Gastrocnemius medialis (tissue), 4 donors: ENCODE measurements around the gene TTC28. TPM values are rescaled to one million over a fixed set of nuclear protein-coding genes. Genes with fewer than 3 reads are reported as not detected.

ENCODE experiments used
- ATAC-seq, 2 donors: fragments of 150-250 bp; one replicate each; pipeline ENCODE4 v1.9.1; 2016
- DNase-seq, 2 donors: peaks; one replicate each; pipeline ENCODE4 v3.0.0-alpha.2; 2019
- H3K27ac ChIP-seq, 4 donors: fragments of 200-600 bp; sonication (generic); 1 replicate in 1 of 4; 2 replicates in 3 of 4; pipeline ENCODE4 v1.5.1; 2016 to 2018; ENCODE audit warnings: mild to moderate bottlenecking in 2 of 4, moderate library complexity in 1 of 4
- H3K27me3 ChIP-seq, 3 donors: fragments of 200-600 bp; sonication (generic) in 2 of 3; 1 replicate in 1 of 3; 2 replicates in 2 of 3; pipeline versions ENCODE4 v1.5.1 to v1.6.0; 2016 to 2019; ENCODE audit warnings: mild to moderate bottlenecking in 1 of 3, moderate library complexity in 1 of 3
- H3K36me3 ChIP-seq, 2 donors: fragments of 200-600 bp; sonication (generic) in 1 of 2; one replicate each; pipeline ENCODE4 v1.5.1; 2017 to 2018
- H3K4me1 ChIP-seq, 2 donors: fragments of 200-600 bp; sonication (generic) in 1 of 2; one replicate each; pipeline ENCODE4 v1.5.1; 2016 to 2017; ENCODE audit warnings: mild to moderate bottlenecking in 2 of 2
- H3K4me3 ChIP-seq, 4 donors: fragments of 200-600 bp; sonication (generic) in 3 of 4; 1 replicate in 1 of 4; 2 replicates in 3 of 4; pipeline ENCODE4 v1.5.1; 2016 to 2019; ENCODE audit warnings: mild to moderate bottlenecking in 2 of 4
- H3K9me3 ChIP-seq, 3 donors: fragments of 200-600 bp; sonication (generic) in 2 of 3; 1 replicate in 1 of 3; 2 replicates in 2 of 3; pipeline ENCODE4 v1.5.1; 2016 to 2019
- POLR2A ChIP-seq, 2 donors: fragments of 450-650 bp; IDR thresholded peaks; one replicate each; pipeline ENCODE4 v1.6.1; 2017; ENCODE audit warnings: antibody characterized with exemption in 2 of 2, mild to moderate bottlenecking in 2 of 2, moderate library complexity in 2 of 2
- in situ Hi-C, 4 donors: fragments of 200-750 bp; cut with MboI; loops; one replicate each; pipeline versions ENCODE4 v1.15.0 to v1.8.0; 2017; ENCODE audit warnings: low sequenced_read_pairs in 4 of 4
- intact Hi-C: fragments of 100-400 bp; cut with DNase I; formaldehyde crosslinking; loops from one replicate; pipeline ENCODE4 v1.15.1; 2023; ENCODE audit warnings: low total_unique reads
- total RNA-seq, 4 donors: library from RNA; depleted of rRNA; stranded (reverse); fragments of >200 nt; gene quantifications; one replicate each; pipeline versions ENCODE4 v1.1.0 to v1.2.3, GENCODE V29; 2016
- TF ChIP-seq, protein P1 (sequence below), 5 experiments: fragments of 450-650 bp in 3 of 5; fragments of 200-600 bp in 2 of 5; sonication (generic) in 2 of 5; IDR thresholded peaks in 4 of 5; conservative IDR thresholded peaks in 1 of 5; 1 replicate in 4 of 5; 2 replicates in 1 of 5; pipeline ENCODE4 v1.5.1; 2016 to 2019; ENCODE audit warnings: antibody characterized with exemption in 5 of 5, mild to moderate bottlenecking in 3 of 5, moderate library complexity in 3 of 5

Gene TTC28
- total RNA-seq, 4 donors from 2014 or later, result 6.3 to 18.1 (median 8.4) TPM

DNA sequence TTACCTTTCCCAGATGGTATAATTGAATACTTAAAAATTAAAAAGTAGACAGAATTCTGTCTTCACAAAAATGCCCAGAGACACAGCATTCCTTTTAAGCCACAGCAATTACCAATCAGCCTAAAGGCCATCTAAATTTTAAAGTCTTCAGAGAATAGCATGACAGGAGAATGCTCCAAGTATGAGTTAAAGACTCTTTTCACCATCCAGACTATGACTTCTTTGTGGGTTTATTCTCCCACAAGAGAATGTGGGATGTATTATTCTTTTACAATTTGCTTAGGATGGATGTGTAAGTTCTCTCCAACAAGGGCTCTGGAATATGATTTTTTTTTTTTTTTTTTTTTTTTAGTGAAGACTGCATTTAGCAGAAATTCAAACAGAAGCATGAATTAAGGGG, 249.9 kb downstream of the TTC28 start:
- TF ChIP-seq POLR2A (IDR thresholded peaks at IDR 0.05), result no peak
- TF ChIP-seq, protein P1, sequence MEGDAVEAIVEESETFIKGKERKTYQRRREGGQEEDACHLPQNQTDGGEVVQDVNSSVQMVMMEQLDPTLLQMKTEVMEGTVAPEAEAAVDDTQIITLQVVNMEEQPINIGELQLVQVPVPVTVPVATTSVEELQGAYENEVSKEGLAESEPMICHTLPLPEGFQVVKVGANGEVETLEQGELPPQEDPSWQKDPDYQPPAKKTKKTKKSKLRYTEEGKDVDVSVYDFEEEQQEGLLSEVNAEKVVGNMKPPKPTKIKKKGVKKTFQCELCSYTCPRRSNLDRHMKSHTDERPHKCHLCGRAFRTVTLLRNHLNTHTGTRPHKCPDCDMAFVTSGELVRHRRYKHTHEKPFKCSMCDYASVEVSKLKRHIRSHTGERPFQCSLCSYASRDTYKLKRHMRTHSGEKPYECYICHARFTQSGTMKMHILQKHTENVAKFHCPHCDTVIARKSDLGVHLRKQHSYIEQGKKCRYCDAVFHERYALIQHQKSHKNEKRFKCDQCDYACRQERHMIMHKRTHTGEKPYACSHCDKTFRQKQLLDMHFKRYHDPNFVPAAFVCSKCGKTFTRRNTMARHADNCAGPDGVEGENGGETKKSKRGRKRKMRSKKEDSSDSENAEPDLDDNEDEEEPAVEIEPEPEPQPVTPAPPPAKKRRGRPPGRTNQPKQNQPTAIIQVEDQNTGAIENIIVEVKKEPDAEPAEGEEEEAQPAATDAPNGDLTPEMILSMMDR (IDR thresholded peaks at IDR 0.05 in 4 of 5, conservative IDR thresholded peaks at IDR 0.05 in 1 of 5), result no peak
- no peak overlapping the region for H3K4me3 ChIP-seq
- intact Hi-C loops, result no loop called here
- H3K4me1 ChIP-seq, result peaks cover 12 to 17% of the 10 kb centered on the region in 2 donors
- in situ Hi-C loops, result loop anchor here in 2 of 4 donors (25.0 kb wide), 2 partner anchors 367 to 392 kb away; no protein-coding TSS in a partner anchor
- no peaks in the 10 kb centered on the region for H3K9me3 ChIP-seq
- ATAC-seq (no peak), DNase-seq (no peak)
- no peaks in the 10 kb centered on the region for H3K27me3 ChIP-seq
- H3K36me3 ChIP-seq, result no peaks in the 10 kb centered on the region
- no peak overlapping the region for H3K27ac ChIP-seq

DNA sequence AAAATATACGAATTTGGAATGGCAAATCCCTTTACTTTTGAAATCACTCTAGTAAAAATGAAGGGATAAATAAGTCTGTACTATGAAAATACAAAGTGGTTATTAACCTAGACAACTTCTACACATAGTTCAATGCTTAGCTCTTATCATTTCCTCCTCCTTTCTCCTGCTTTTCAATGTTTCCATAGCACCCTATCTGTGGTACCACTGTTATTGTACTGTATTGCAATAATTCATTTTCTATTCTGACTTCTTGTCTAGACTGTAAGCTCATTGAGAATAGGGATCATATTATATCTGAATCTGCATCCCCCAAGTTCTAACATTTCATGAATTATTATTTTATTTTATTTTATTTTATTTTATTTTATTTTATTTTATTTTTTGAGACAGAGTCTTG, 251.4 kb downstream of the TTC28 start:
- Histone ChIP-seq H3K36me3 (no peaks in the 10 kb centered on the region), H3K27me3 (no peaks in the 10 kb centered on the region), H3K4me1 (peaks cover 9 to 15% of the 10 kb centered on the region in 2 donors), H3K9me3 (no peaks in the 10 kb centered on the region), H3K4me3 (no peak overlapping the region), H3K27ac (no peak overlapping the region)
- ATAC-seq (no peak), DNase-seq (no peak)
- in situ Hi-C loops, result loop anchor here in 2 of 4 donors (25.0 kb wide), 2 partner anchors 366 to 391 kb away; no protein-coding TSS in a partner anchor
- TF ChIP-seq POLR2A (IDR thresholded peaks at IDR 0.05), result no peak
- TF ChIP-seq, protein P1 (IDR thresholded peaks at IDR 0.05 in 4 of 5, conservative IDR thresholded peaks at IDR 0.05 in 1 of 5), result no peak
- intact Hi-C loops, result no loop called here

DNA sequence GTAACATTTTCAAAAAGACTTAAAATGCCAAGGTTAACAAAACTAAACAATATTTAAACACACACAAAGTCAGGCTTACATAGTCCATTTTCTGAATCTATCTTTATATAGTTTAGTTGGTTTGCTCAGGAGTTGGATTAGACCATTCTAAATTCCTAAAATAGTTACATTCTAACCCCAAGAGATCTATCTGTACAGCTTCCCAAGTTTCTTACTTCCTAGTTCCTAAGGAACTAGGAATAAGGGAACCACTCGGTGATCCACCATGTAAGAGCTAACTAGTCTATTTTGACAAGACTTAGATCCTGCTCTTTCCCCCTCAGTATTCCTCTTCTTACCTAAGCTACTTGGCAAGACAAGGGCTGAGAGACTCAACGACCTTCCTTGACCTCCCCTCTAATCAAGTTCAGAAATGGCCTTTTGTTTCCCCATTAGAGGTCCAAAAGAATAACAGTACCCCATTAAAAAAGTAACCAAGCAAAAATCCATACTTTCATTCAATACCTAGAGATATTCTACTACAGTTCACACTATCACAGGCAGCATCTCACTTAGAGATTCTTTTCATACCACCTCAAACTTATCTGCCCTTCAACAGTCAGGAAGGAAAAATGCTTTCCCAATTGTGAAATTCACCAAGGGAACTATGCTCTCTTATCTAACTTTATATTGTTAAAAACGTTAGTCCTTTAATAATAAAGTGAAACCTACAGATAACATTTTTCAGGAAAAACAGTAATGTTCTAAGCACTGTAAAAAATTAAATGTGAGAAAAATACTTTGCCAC, 253.1 kb downstream of the TTC28 start:
- H3K27ac ChIP-seq, result no peak overlapping the region
- H3K36me3 ChIP-seq, result no peaks in the 10 kb centered on the region
- H3K27me3 ChIP-seq, result no peaks in the 10 kb centered on the region
- peaks cover 9% of the 10 kb centered on the region in 2 donors for H3K4me1 ChIP-seq
- DNase-seq (no peak), ATAC-seq (no peak)
- no peaks in the 10 kb centered on the region for H3K9me3 ChIP-seq
- intact Hi-C loops (no loop called here), in situ Hi-C loops (loop anchor here in 2 of 4 donors (25.0 kb wide), 2 partner anchors 364 to 389 kb away; no protein-coding TSS in a partner anchor)
- no peak overlapping the region for H3K4me3 ChIP-seq
- no peak for TF ChIP-seq POLR2A (IDR thresholded peaks at IDR 0.05)
- TF ChIP-seq, protein P1 (IDR thresholded peaks at IDR 0.05 in 4 of 5, conservative IDR thresholded peaks at IDR 0.05 in 1 of 5), result no peak

DNA sequence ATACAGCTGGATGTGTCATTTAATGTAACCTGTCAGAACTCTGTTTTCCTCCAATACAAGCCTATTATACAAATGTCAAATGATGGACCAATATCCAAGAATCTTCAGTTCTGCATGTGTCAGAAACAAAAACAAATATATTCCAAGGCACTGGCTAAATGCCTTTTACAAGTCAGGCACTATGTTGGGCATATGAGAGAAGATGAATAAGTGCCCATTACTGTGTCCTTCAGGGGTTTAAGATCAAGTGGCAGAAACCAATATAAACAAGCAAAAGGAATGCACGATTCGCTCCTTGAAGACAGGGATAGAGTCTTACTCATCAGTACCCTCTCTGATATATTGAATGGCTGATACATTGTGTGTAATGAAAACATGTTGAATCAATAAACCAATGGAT, 254.4 kb downstream of the TTC28 start:
- TF ChIP-seq, protein P1 (IDR thresholded peaks at IDR 0.05 in 4 of 5, conservative IDR thresholded peaks at IDR 0.05 in 1 of 5), result no peak
- TF ChIP-seq POLR2A (IDR thresholded peaks at IDR 0.05), result no peak
- ATAC-seq (no peak), DNase-seq (no peak)
- no peaks in the 10 kb centered on the region for H3K27me3 ChIP-seq
- H3K4me1 ChIP-seq, result peaks cover under 1 to 10% of the 10 kb centered on the region in 2 donors
- intact Hi-C loops (no loop called here), in situ Hi-C loops (loop anchor here in 2 of 4 donors (25.0 kb wide), 2 partner anchors 363 to 388 kb away; no protein-coding TSS in a partner anchor)
- H3K27ac ChIP-seq, result no peak overlapping the region
- H3K36me3 ChIP-seq, result no peaks in the 10 kb centered on the region
- H3K4me3 ChIP-seq, result no peak overlapping the region
- no peaks in the 10 kb centered on the region for H3K9me3 ChIP-seq
